Stomach (tissue), 9 donors: ENCODE results near the gene CHEK2. TPM values are rescaled to one million over a fixed set of nuclear protein-coding genes. Genes with fewer than 3 reads are reported as not detected.
"Not testable (repeated sequence)": the region's sequence is repeated elsewhere in the genome, so short reads cannot be mapped to it uniquely, and the experiment has no call there.

Source experiments
- DNase-seq, 2 donors: peaks; one replicate each; pipeline versions ENCODE4 v3.0.0 to v3.0.0-alpha.2; 2013 to 2019
- H3K27ac ChIP-seq, 5 donors: fragments of 200-600 bp in 4 of 5; sonication (generic) in 4 of 5; one replicate each; pipeline ENCODE4 v1.5.1; 2013 to 2019; ENCODE audit warnings: mild to moderate bottlenecking in 1 of 5, moderate library complexity in 1 of 5
- H3K27me3 ChIP-seq, 3 donors: fragments of 200-600 bp; sonication (generic); one replicate each; pipeline ENCODE4 v1.5.1; 2017 to 2019; ENCODE audit warnings: mixed run types in 1 of 3
- H3K36me3 ChIP-seq, 4 donors: fragments of 200-600 bp; sonication (generic); 1 replicate in 3 of 4; 2 replicates in 1 of 4; pipeline ENCODE4 v1.5.1; 2016 to 2019
- H3K4me1 ChIP-seq, 4 donors: fragments of 200-600 bp; sonication (generic); one replicate each; pipeline ENCODE4 v1.5.1; 2016 to 2019
- H3K4me3 ChIP-seq, 4 donors: fragments of 200-600 bp; sonication (generic) in 3 of 4; one replicate each; pipeline ENCODE4 v1.5.1; 2016 to 2019; ENCODE audit warnings: mild to moderate bottlenecking in 1 of 4
- H3K9me3 ChIP-seq, 4 donors: fragments of 200-600 bp; sonication (generic); one replicate each; pipeline ENCODE4 v1.5.1; 2016 to 2019
- CTCF ChIP-seq, 7 experiments: fragments of 450-650 bp in 4 of 7; fragments of 200-600 bp in 3 of 7; sonication (generic) in 3 of 7; IDR thresholded peaks; one replicate each; pipeline ENCODE4 v1.5.1; 2016 to 2019; ENCODE audit warnings: antibody characterized with exemption in 7 of 7, control low read depth in 2 of 7, mild to moderate bottlenecking in 1 of 7
- EP300 ChIP-seq: sonication (generic); formaldehyde crosslinking; IDR thresholded peaks from one replicate; pipeline ENCODE4 v1.6.1; 2017; ENCODE audit warnings: antibody characterized with exemption
- POLR2A ChIP-seq, 4 donors: fragments of 450-650 bp; IDR thresholded peaks; one replicate each; pipeline ENCODE4 v1.6.1; 2016; ENCODE audit warnings: antibody characterized with exemption in 4 of 4, control low read depth in 2 of 4, mild to moderate bottlenecking in 1 of 4, moderate library complexity in 1 of 4
- POLR2AphosphoS5 ChIP-seq, 3 donors: sonication (generic); formaldehyde crosslinking; IDR thresholded peaks; one replicate each; pipeline ENCODE4 v1.6.1; 2016; ENCODE audit warnings: antibody characterized with exemption in 3 of 3
- WGBS, 5 donors: extraction: QIAGEN DNeasy Blood & Tissue Kit in 3 of 5; methylation state at CpG; one replicate each; pipeline versions ENCODE4 v1.1.5 to v1.1.7; 2013 to 2018; 5-methylcytosine and 5-hydroxymethylcytosine counted together
- intact Hi-C: fragments of 100-400 bp; cut with DNase I; formaldehyde crosslinking; loops from one replicate; pipeline ENCODE4 v1.15.1; 2023; ENCODE audit warnings: low total_unique reads
- polyA plus RNA-seq, 3 donors: library from polyadenylated mRNA; stranded (reverse); fragments of 200-250 nt; gene quantifications; one replicate each; pipeline ENCODE4 v1.2.3, GENCODE V29; 2013
- total RNA-seq, 5 donors: library from RNA; depleted of rRNA; stranded (reverse); fragments of >200 nt; gene quantifications; one replicate each; pipeline versions ENCODE4 v1.1.0 to v1.2.3, GENCODE V29; 2014 to 2016
- donor health status: healthy with polysubstance abuse.
- donor health status: Bipolar disorder and iron deficiency.
- donor health status: healthy.

CHEK2 gene
- total and polyA plus RNA-seq, 8 donors: 1.0 to 21.5 (median 8.5) TPM; not detected in 1

- intact Hi-C loops: no loop called here
- WGBS, 5 donors: 85 to 91% (median 87%) methylated on average over 14 of the region's 14 CpGs
Measured at GRCh38 chr22:28769394-28770085, 27.9 kb upstream of the CHEK2 start.

GRCh38 chr22:28768701-28769393 lies 27.2 kb upstream of the CHEK2 start:
- intact Hi-C loops: no loop called here
- DNase-seq: no peak
- no peak for TF ChIP-seq POLR2AphosphoS5 (IDR thresholded peaks at IDR 0.05)
- no peak for TF ChIP-seq EP300
- no peak for TF ChIP-seq POLR2A (IDR thresholded peaks at IDR 0.05)
- TF ChIP-seq CTCF (IDR thresholded peaks at IDR 0.05): no peak
- peaks cover 0 to 15% (median 7%) of the 10 kb centered on the region in 4 donors for H3K4me1 ChIP-seq
- no peaks in the 10 kb centered on the region for H3K27me3 ChIP-seq
- 83 to 90% (median 88%) methylated on average over 6 of the region's 6 CpGs for WGBS, 5 donors
- H3K4me3 ChIP-seq: no peak overlapping the region
- H3K27ac ChIP-seq: no peak overlapping the region
- no peaks in the 10 kb centered on the region for H3K9me3 ChIP-seq
- H3K36me3 ChIP-seq: no peaks in the 10 kb centered on the region

More at GRCh38 chr22:28769394-28770085, 27.9 kb upstream of the CHEK2 start:
- Histone ChIP-seq H3K4me3 (no peak overlapping the region), H3K9me3 (no peaks in the 10 kb centered on the region), H3K27ac (no peak overlapping the region), H3K36me3 (peaks cover 0 to 3% (median 1%) of the 10 kb centered on the region in 4 donors), H3K4me1 (peaks cover 0 to 22% (median 14%) of the 10 kb centered on the region in 4 donors), H3K27me3 (no peaks in the 10 kb centered on the region)
- DNase-seq: no peak
- TF ChIP-seq POLR2AphosphoS5 (IDR thresholded peaks at IDR 0.05) (no peak), EP300 (no peak), CTCF (IDR thresholded peaks at IDR 0.05) (no peak), POLR2A (IDR thresholded peaks at IDR 0.05) (no peak)

GRCh38 chr22:28766628-28767027 lies 25.0 kb upstream of the CHEK2 start:
- no peak overlapping the region for H3K27ac ChIP-seq
- no peaks in the 10 kb centered on the region for H3K36me3 ChIP-seq
- H3K4me1 ChIP-seq: peaks cover 0 to 2% (median under 1%) of the 10 kb centered on the region in 4 donors
- no peak for DNase-seq
- WGBS, 5 donors: 78 to 97% (median 95%) methylated on average over 3 of the region's 3 CpGs
- TF ChIP-seq EP300 (no peak), POLR2AphosphoS5 (IDR thresholded peaks at IDR 0.05) (no peak), POLR2A (IDR thresholded peaks at IDR 0.05) (no peak), CTCF (IDR thresholded peaks at IDR 0.05) (no peak)
- no peaks in the 10 kb centered on the region for H3K9me3 ChIP-seq
- H3K4me3 ChIP-seq: no peak overlapping the region
- no peaks in the 10 kb centered on the region for H3K27me3 ChIP-seq
- intact Hi-C loops: no loop called here

DNA sequence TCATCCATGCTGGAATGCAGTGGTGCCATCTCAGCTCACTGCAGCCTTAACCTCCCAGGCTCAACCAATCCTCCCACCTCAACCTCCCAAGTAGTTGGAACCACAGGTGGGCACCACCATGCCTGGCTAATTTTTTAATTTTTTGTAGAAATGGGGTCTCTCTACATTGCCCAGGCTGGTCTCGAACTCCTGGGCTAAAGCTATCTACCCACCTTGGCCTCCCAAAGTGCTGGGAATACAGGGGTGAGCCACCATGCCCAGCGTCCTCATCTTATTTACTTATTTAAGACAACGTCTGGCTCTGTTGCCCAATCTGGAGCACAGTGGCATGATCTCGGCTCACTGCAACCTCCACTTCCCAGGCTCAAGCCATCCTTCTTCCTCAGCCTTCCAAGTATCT lies 20.4 kb upstream of the CHEK2 start:
- intact Hi-C loops, H3K4me3 ChIP-seq, H3K36me3 ChIP-seq, H3K9me3 ChIP-seq, DNase-seq, H3K27ac ChIP-seq, H3K27me3 ChIP-seq, H3K4me1 ChIP-seq: not testable (repeated sequence)
- WGBS, 5 donors: 83 to 93% (median 92%) methylated on average over 4 of the region's 4 CpGs

GRCh38 chr22:28761449-28761755 lies 19.8 kb upstream of the CHEK2 start:
- no peaks in the 10 kb centered on the region for H3K9me3 ChIP-seq
- H3K27ac ChIP-seq: no peak overlapping the region
- TF ChIP-seq POLR2AphosphoS5 (IDR thresholded peaks at IDR 0.05): no peak
- no peak for TF ChIP-seq CTCF (IDR thresholded peaks at IDR 0.05)
- no peaks in the 10 kb centered on the region for H3K27me3 ChIP-seq
- H3K4me3 ChIP-seq: no peak overlapping the region
- intact Hi-C loops: no loop called here
- no peak for DNase-seq
- WGBS, 5 donors: 95 to 97% (median 96%) methylated on average over 10 of the region's 10 CpGs
- H3K36me3 ChIP-seq: peaks cover 0 to 8% (median 3%) of the 10 kb centered on the region in 4 donors
- no peaks in the 10 kb centered on the region for H3K4me1 ChIP-seq
